H1 (cell line): ENCODE measurements around the gene MCC. TPM values are rescaled to one million over a fixed set of nuclear protein-coding genes. Genes with fewer than 3 reads are reported as not detected.
A peak's percentile ranks its signal among the peaks of the same experiment; 100 is the strongest.

ENCODE experiments used
- CTCF ChIA-PET: fragments of 300-600 bp; sonication (Branson Sonifier 250); formaldehyde crosslinking; loops from one replicate; lab custom pipeline; 2021; ENCODE audit not compliant: partially characterized antibody; lab: Charles Lee
- POLR2A ChIA-PET: fragments of 300-600 bp; sonication (Branson Sonifier 250); formaldehyde crosslinking; loops from one replicate; lab custom pipeline; 2021; ENCODE audit warnings: inconsistent platforms; ENCODE audit not compliant: partially characterized antibody; lab: Charles Lee
- DNase-seq, 2 experiments: peaks; one replicate each; pipeline versions ENCODE4 v3.0.0 to v3.0.0-alpha.2; 2010 to 2022; ENCODE audit warnings: low spot score in 2 of 2, low read depth in 1 of 2, mixed read lengths in 1 of 2
- FAIRE-seq: peaks from 2 replicates; lab custom pipeline; 2011; peaks lifted over from hg19 to GRCh38; lab: Jason Lieb, UNC
- H2AFZ ChIP-seq: 2 replicates; pipeline ENCODE4 v1.8.1; 2012; ENCODE audit warnings: low read length, inconsistent platforms
- H2AK5ac ChIP-seq: 2 replicates; pipeline ENCODE4 v1.6.1; 2013; ENCODE audit warnings: low read depth, low read length
- H2BK120ac ChIP-seq: replicated peaks from 2 replicates; pipeline ENCODE3; 2013; ENCODE audit warnings: low read depth, low read length, inconsistent platforms
- H2BK12ac ChIP-seq: 2 replicates; pipeline ENCODE4 v1.6.1; 2013; ENCODE audit warnings: low read depth, low read length
- H2BK15ac ChIP-seq: 2 replicates; pipeline ENCODE4 v1.6.1; 2013; ENCODE audit warnings: low read length
- H2BK20ac ChIP-seq: 2 replicates; pipeline ENCODE4 v1.6.1; 2013; ENCODE audit warnings: low read length
- H2BK5ac ChIP-seq: 2 replicates; pipeline ENCODE4 v1.6.1; 2013; ENCODE audit warnings: low read depth, low read length
- H3K14ac ChIP-seq: 2 replicates; pipeline ENCODE4 v1.6.1; 2013; ENCODE audit warnings: inconsistent platforms; ENCODE audit not compliant: insufficient read length
- H3K18ac ChIP-seq: 2 replicates; pipeline ENCODE4 v1.6.1; 2013; ENCODE audit warnings: low read length; ENCODE audit errors: extremely low read depth
- H3K23ac ChIP-seq: 2 replicates; pipeline ENCODE4 v1.6.1; 2013; ENCODE audit warnings: inconsistent platforms; ENCODE audit not compliant: insufficient read length
- H3K23me2 ChIP-seq: 2 replicates; pipeline ENCODE4 v1.6.1; 2013; ENCODE audit warnings: low read depth, low read length
- H3K27ac ChIP-seq: 2 replicates; pipeline ENCODE4 v1.6.1; 2011; ENCODE audit warnings: low read depth, low read length, inconsistent platforms
- H3K27me3 ChIP-seq, 4 experiments: replicated peaks in 1 of 4; 1 replicate in 1 of 4; 2 replicates in 3 of 4; pipeline versions ENCODE4 v1.6.1 to v1.8.1; 2011 to 2013; ENCODE audit warnings: low read length in 3 of 4, mild to moderate bottlenecking in 3 of 4, inconsistent platforms in 2 of 4, mixed read lengths in 2 of 4, moderate library complexity in 1 of 4; ENCODE audit not compliant: control insufficient read depth in 3 of 4, insufficient read depth in 3 of 4; ENCODE audit errors: extremely low read depth in 1 of 4
- H3K36me3 ChIP-seq, 4 experiments: 2 replicates each; pipeline versions ENCODE4 v1.6.1 to v1.8.1; 2011 to 2013; ENCODE audit warnings: mild to moderate bottlenecking in 4 of 4, low read length in 3 of 4, moderate library complexity in 2 of 4, control low read depth in 1 of 4, inconsistent platforms in 1 of 4; ENCODE audit not compliant: insufficient read depth in 4 of 4, control insufficient read depth in 2 of 4
- H3K4ac ChIP-seq: replicated peaks from 2 replicates; pipeline ENCODE3; 2013; ENCODE audit warnings: low read length, low read depth, mixed read lengths, inconsistent platforms; ENCODE audit not compliant: insufficient read length
- H3K4me1 ChIP-seq, 4 experiments: replicated peaks in 1 of 4; 1 replicate in 1 of 4; 2 replicates in 3 of 4; pipeline versions ENCODE4 v1.6.1 to v1.8.1; 2011 to 2013; ENCODE audit warnings: low read length in 3 of 4, inconsistent platforms in 2 of 4, mixed read lengths in 1 of 4; ENCODE audit not compliant: insufficient read depth in 4 of 4, control insufficient read depth in 3 of 4
- H3K4me2 ChIP-seq, 2 experiments: 2 replicates each; pipeline versions ENCODE4 v1.6.1 to v1.8.1; 2011 to 2013; ENCODE audit warnings: low read depth in 2 of 2, low read length in 2 of 2, control low read depth in 1 of 2, inconsistent platforms in 1 of 2, mild to moderate bottlenecking in 1 of 2; ENCODE audit not compliant: insufficient read depth in 1 of 2
- H3K4me3 ChIP-seq, 4 experiments: fragments of 200-600, 300-600 bp in 1 of 4; sonication (generic), shearing (Covaris generic), sonication (Bioruptor Twin) in 1 of 4; 2 replicates each; pipeline versions ENCODE4 v1.5.1 to v1.8.1; 2011 to 2016; ENCODE audit warnings: low read length in 4 of 4, low read depth in 3 of 4, control low read depth in 2 of 4, inconsistent platforms in 2 of 4, mild to moderate bottlenecking in 2 of 4, mixed read lengths in 1 of 4, moderate library complexity in 1 of 4; ENCODE audit not compliant: insufficient read depth in 2 of 4; ENCODE audit errors: extremely low read depth in 1 of 4
- H3K56ac ChIP-seq: replicated peaks from 2 replicates; pipeline ENCODE3; 2013; ENCODE audit warnings: low read depth, mild to moderate bottlenecking, mixed read lengths, low read length, inconsistent platforms; ENCODE audit not compliant: insufficient read length
- H3K79me1 ChIP-seq: 2 replicates; pipeline ENCODE4 v1.6.1; 2013; ENCODE audit warnings: low read depth, low read length, control low read depth
- H3K79me2 ChIP-seq, 2 experiments: 2 replicates each; pipeline versions ENCODE4 v1.6.1 to v1.8.1; 2012 to 2013; ENCODE audit warnings: low read length in 2 of 2, mild to moderate bottlenecking in 2 of 2, inconsistent platforms in 1 of 2; ENCODE audit not compliant: insufficient read depth in 2 of 2, control insufficient read depth in 1 of 2
- H3K9ac ChIP-seq, 4 experiments: replicated peaks in 1 of 4; 1 replicate in 1 of 4; 2 replicates in 3 of 4; pipeline versions ENCODE4 v1.6.1 to v1.8.1; 2011 to 2013; ENCODE audit warnings: low read depth in 3 of 4, low read length in 3 of 4, control low read depth in 2 of 4, mild to moderate bottlenecking in 2 of 4, moderate library complexity in 2 of 4, inconsistent platforms in 1 of 4; ENCODE audit errors: extremely low read depth in 1 of 4
- H3K9me3 ChIP-seq, 2 experiments: 2 replicates each; pipeline versions ENCODE4 v1.6.1 to v1.8.1; 2012 to 2013; ENCODE audit warnings: mild to moderate bottlenecking in 2 of 2, moderate library complexity in 2 of 2, control low read depth in 1 of 2, inconsistent platforms in 1 of 2, low read depth in 1 of 2, low read length in 1 of 2, mixed read lengths in 1 of 2; ENCODE audit not compliant: insufficient read depth in 2 of 2
- H4K20me1 ChIP-seq, 2 experiments: replicated peaks in 1 of 2; 2 replicates each; pipeline versions ENCODE3 to v1.8.1; 2011 to 2013; ENCODE audit warnings: inconsistent platforms in 2 of 2, low read length in 2 of 2, mild to moderate bottlenecking in 1 of 2; ENCODE audit not compliant: insufficient read depth in 2 of 2, control insufficient read depth in 1 of 2
- H4K5ac ChIP-seq: 2 replicates; pipeline ENCODE4 v1.6.1; 2013; ENCODE audit warnings: low read length, low read depth, mixed read lengths, inconsistent platforms; ENCODE audit not compliant: insufficient read length
- H4K8ac ChIP-seq: 2 replicates; pipeline ENCODE4 v1.8.0; 2013; ENCODE audit warnings: mild to moderate bottlenecking, moderate library complexity, low read length, inconsistent platforms; ENCODE audit not compliant: insufficient read depth; ENCODE audit errors: extremely low read depth
- H4K91ac ChIP-seq: replicated peaks from 2 replicates; pipeline ENCODE3; 2013; ENCODE audit warnings: low read length, mixed read lengths, inconsistent platforms; ENCODE audit not compliant: insufficient read length
- EP300 ChIP-seq, 2 experiments: IDR thresholded peaks; 1 replicate in 1 of 2; 2 replicates in 1 of 2; pipeline ENCODE4 v1.6.1; 2011 to 2012; ENCODE audit warnings: low read depth in 2 of 2, low read length in 2 of 2, mild to moderate bottlenecking in 2 of 2, borderline replicate concordance in 1 of 2, inconsistent platforms in 1 of 2, moderate library complexity in 1 of 2
- MAFK ChIP-seq: IDR thresholded peaks from 2 replicates; pipeline ENCODE4 v1.6.1; 2012; ENCODE audit warnings: low read depth, mild to moderate bottlenecking, improper control_type of control experiment, low read length
- TBP ChIP-seq: IDR thresholded peaks from 2 replicates; pipeline ENCODE4 v1.6.1; 2011; ENCODE audit warnings: low read depth, low read length, improper control_type of control experiment
- WGBS, 2 experiments: shearing (Covaris generic) in 1 of 2; methylation state at CpG; one replicate each; pipeline versions ENCODE4 v1.1.6 to v1.1.7; 2013 to 2015; ENCODE audit warnings: low lambda C conversion rate in 2 of 2, mixed read lengths in 2 of 2, inconsistent platforms in 1 of 2, low coverage in 1 of 2, missing lambda C conversion rate in 1 of 2; ENCODE audit not compliant: insufficient replicate concordance in 2 of 2, insufficient coverage in 1 of 2, insufficient read length in 1 of 2; ENCODE audit errors: extremely low coverage in 1 of 2, missing lambda C conversion rate in 1 of 2; 5-methylcytosine and 5-hydroxymethylcytosine counted together
- polyA plus RNA-seq, 7 experiments: library from polyadenylated mRNA; depleted of rRNA in 3 of 7; stranded (reverse) in 5 of 7; unstranded in 2 of 7; fragments of >200 nt in 5 of 7; fragments of 200-250 nt in 2 of 7; gene quantifications; 1 replicate in 5 of 7; 2 replicates in 1 of 7; 4 replicates in 1 of 7; pipeline versions ENCODE4 v1.2.1 to v1.2.3, GENCODE V29; 2011 to 2013; ENCODE audit warnings: missing spikeins in 2 of 7, mixed read lengths in 2 of 7
- total RNA-seq: library from RNA; stranded (reverse); fragmentation: NEBNext Ultra II Directional; extraction: Animal tissue kit (Norgen Biotek cat#: 25700); gene quantifications from 2 replicates; pipeline ENCODE4 v1.2.1, GENCODE V29; 2021
- TF ChIP-seq, protein P1 (sequence below): IDR thresholded peaks from 2 replicates; pipeline ENCODE4 v1.6.1; 2012; ENCODE audit warnings: low read length, inconsistent platforms

MCC gene
- total and polyA plus RNA-seq, 2 of the 8 experiments (the other 6 are each of a cell fraction or from before 2014, with no cell fraction given): 2.6 to 18.3 TPM

- Histone ChIP-seq H3K36me3 (peaks cover 3 to 75% (median 29%) of the 10 kb centered on the region in 4 experiments), H4K8ac (no peak overlapping the region), H3K23ac (no peak overlapping the region), H2BK20ac (no peak overlapping the region), H4K5ac (no peak overlapping the region), H2AFZ (no peak overlapping the region), H3K4me1 (no peaks in the 10 kb centered on the region; a peak in 1 of 7 replicates), H3K14ac (no peak overlapping the region), H3K4ac (no peak overlapping the region), H2BK120ac (no peak overlapping the region), H3K79me2 (peaks cover 0 to 9% of the 10 kb centered on the region in 2 experiments; a peak in 2 of 4 replicates), H3K4me3 (no peak overlapping the region), H4K91ac (no peak overlapping the region), H3K27me3 (no peaks in the 10 kb centered on the region), H4K20me1 (peaks cover 0 to 4% of the 10 kb centered on the region in 2 experiments), H3K27ac (no peak overlapping the region), H2BK15ac (no peak overlapping the region), H3K4me2 (no peak overlapping the region), H3K9ac (no peak overlapping the region), H3K23me2 (no peaks in the 10 kb centered on the region), H2AK5ac (no peak overlapping the region), H2BK5ac (no peak overlapping the region), H3K56ac (no peak overlapping the region), H3K9me3 (no peaks in the 10 kb centered on the region), H3K79me1 (no peaks in the 10 kb centered on the region), H3K18ac (no peak overlapping the region), H2BK12ac (no peak overlapping the region)
- DNase-seq: no peak
- ChIA-PET POLR2A (no interaction called here), CTCF (interaction anchor here (0.9 kb wide), 1 partner anchor 11 kb away, joined by 3 read pairs; no protein-coding TSS in a partner anchor)
- no peak for TF ChIP-seq TBP
- no peak for TF ChIP-seq EP300 (IDR thresholded peaks at IDR 0.05; ENCODE audit: borderline replicate concordance in 1 of 2, low read depth in 2 of 2, low read length in 2 of 2)
- TF ChIP-seq, protein P1, sequence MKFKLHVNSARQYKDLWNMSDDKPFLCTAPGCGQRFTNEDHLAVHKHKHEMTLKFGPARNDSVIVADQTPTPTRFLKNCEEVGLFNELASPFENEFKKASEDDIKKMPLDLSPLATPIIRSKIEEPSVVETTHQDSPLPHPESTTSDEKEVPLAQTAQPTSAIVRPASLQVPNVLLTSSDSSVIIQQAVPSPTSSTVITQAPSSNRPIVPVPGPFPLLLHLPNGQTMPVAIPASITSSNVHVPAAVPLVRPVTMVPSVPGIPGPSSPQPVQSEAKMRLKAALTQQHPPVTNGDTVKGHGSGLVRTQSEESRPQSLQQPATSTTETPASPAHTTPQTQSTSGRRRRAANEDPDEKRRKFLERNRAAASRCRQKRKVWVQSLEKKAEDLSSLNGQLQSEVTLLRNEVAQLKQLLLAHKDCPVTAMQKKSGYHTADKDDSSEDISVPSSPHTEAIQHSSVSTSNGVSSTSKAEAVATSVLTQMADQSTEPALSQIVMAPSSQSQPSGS: no peak
- peak; percentile 57; the same call in 1 of the 2 replicates for TF ChIP-seq MAFK
- no peak for FAIRE-seq
- WGBS, 2 experiments: 91% methylated on average over 3 of the region's 3 CpGs; no CpG with 5 or more reads in 1 of the 2 experiments
Observed at GRCh38 chr5:113003763-113004162, 484.5 kb downstream of the MCC start.
